GM12878 (cell line): ENCODE data around the gene ADCYAP1. TPM values are rescaled to one million over a fixed set of nuclear protein-coding genes. Genes with fewer than 3 reads are reported as not detected.

Source experiments
- ATAC-seq: fragments of 200-7000 bp; cut with Tn5 transposase; 3 replicates; pipeline ENCODE4 v1.9.1; 2020; ENCODE audit warnings: mild to moderate bottlenecking, moderate library complexity
- BruUV-seq: library from RNA; stranded (reverse); fragments of 400-500 nt; replicated peaks from 2 replicates; lab custom pipeline; 2021; lab: Mats Ljungman, UMichigan
- CTCF ChIA-PET: fragments of 300-600 bp; sonication (Branson Sonifier 250); formaldehyde crosslinking; extraction: SDS; loops from one replicate; lab custom pipeline; 2021; ENCODE audit warnings: inconsistent platforms; lab: Yijun Ruan, JAX
- POLR2A ChIA-PET: fragments of 350-600 bp; formaldehyde crosslinking; extraction: SDS; loops from one replicate; lab custom pipeline; 2021; ENCODE audit warnings: inconsistent platforms; lab: Charles Lee
- RAD21 ChIA-PET: fragments of 300-600 bp; sonication (Branson Sonifier 250); formaldehyde crosslinking; loops from one replicate; lab custom pipeline; 2023; ENCODE audit warnings: antibody characterized with exemption; ENCODE audit not compliant: unreplicated experiment; lab: Charles Lee
- SMC1A ChIA-PET: fragments of 300-600 bp; sonication (Branson Sonifier 250); formaldehyde crosslinking; loops from one replicate; lab custom pipeline; 2023; ENCODE audit not compliant: unreplicated experiment, uncharacterized antibody; lab: Charles Lee
- DNase-seq: peaks from one replicate; pipeline ENCODE4 v3.0.0-alpha.2; 2011; ENCODE audit warnings: low read depth, low spot score
- FAIRE-seq: peaks from 3 replicates; lab custom pipeline; 2011; peaks lifted over from hg19 to GRCh38; lab: Jason Lieb, UNC
- H2AFZ ChIP-seq: 2 replicates; pipeline ENCODE4 v1.6.0; 2011; ENCODE audit warnings: low read depth, low read length, control low read depth; ENCODE audit not compliant: control insufficient read depth
- H3K27ac ChIP-seq: 2 replicates; pipeline ENCODE4 v1.5.1; 2011; ENCODE audit warnings: control low read depth; ENCODE audit not compliant: control insufficient read depth, insufficient read depth
- H3K27me3 ChIP-seq, 2 experiments: replicated peaks in 1 of 2; 2 replicates each; pipeline versions ENCODE4 v1.6.0 to v1.6.1; 2011; ENCODE audit warnings: low read length in 1 of 2; ENCODE audit not compliant: control insufficient read depth in 2 of 2, insufficient read depth in 2 of 2
- H3K36me3 ChIP-seq, 2 experiments: 2 replicates each; pipeline ENCODE4 v1.5.1; 2011; ENCODE audit warnings: low read length in 1 of 2; ENCODE audit not compliant: control insufficient read depth in 2 of 2, insufficient read depth in 2 of 2
- H3K4me1 ChIP-seq: 2 replicates; pipeline ENCODE4 v1.6.1; 2011; ENCODE audit warnings: mild to moderate bottlenecking, low read length, moderate library complexity, mixed read lengths; ENCODE audit not compliant: control insufficient read depth, insufficient read depth
- H3K4me2 ChIP-seq: 2 replicates; pipeline ENCODE4 v1.6.0; 2011; ENCODE audit warnings: control low read depth; ENCODE audit not compliant: control insufficient read depth, insufficient read depth
- H3K4me3 ChIP-seq: fragments of 200-600 bp; sonication (generic); 2 replicates; pipeline ENCODE4 v1.5.1; 2016
- H3K79me2 ChIP-seq: 2 replicates; pipeline ENCODE4 v1.6.0; 2011; ENCODE audit warnings: low read length; ENCODE audit not compliant: control insufficient read depth, insufficient read depth
- H3K9ac ChIP-seq: 2 replicates; pipeline ENCODE4 v1.8.0; 2011; ENCODE audit warnings: low read length, control low read depth, mixed read lengths; ENCODE audit not compliant: control insufficient read depth, insufficient read depth
- H3K9me3 ChIP-seq: replicated peaks from 3 replicates; pipeline ENCODE4 v1.5.1; 2011; ENCODE audit warnings: mild to moderate bottlenecking, low read length; ENCODE audit not compliant: control insufficient read depth, insufficient read depth
- H4K20me1 ChIP-seq: 2 replicates; pipeline ENCODE4 v1.6.0; 2011; ENCODE audit not compliant: control insufficient read depth, insufficient read depth
- ATF2 ChIP-seq: IDR thresholded peaks from 2 replicates; pipeline ENCODE4 v1.6.1; 2012; ENCODE audit warnings: low read length, inconsistent platforms
- CEBPB ChIP-seq, 2 experiments: fragments of 150-350 bp in 1 of 2; IDR thresholded peaks; 2 replicates each; pipeline ENCODE4 v1.6.1; 2012 to 2014; ENCODE audit warnings: low read depth in 2 of 2, low read length in 2 of 2, borderline replicate concordance in 1 of 2, inconsistent platforms in 1 of 2
- CEBPZ ChIP-seq: fragments of 150-350 bp; IDR thresholded peaks from 2 replicates; pipeline ENCODE4 v1.6.1; 2016; ENCODE audit warnings: low read depth, low read length
- E4F1 ChIP-seq: fragments of 450-650 bp; IDR thresholded peaks from 2 replicates; pipeline ENCODE4 v1.6.1; 2018; ENCODE audit warnings: borderline replicate concordance, mild to moderate bottlenecking; ENCODE audit not compliant: partially characterized antibody
- FOS ChIP-seq: IDR thresholded peaks from 3 replicates; pipeline ENCODE4 v1.6.1; 2011; ENCODE audit warnings: borderline replicate concordance; ENCODE audit not compliant: insufficient read length; ENCODE audit errors: extremely low read depth
- HDAC6 ChIP-seq: fragments of 200-600 bp; sonication (generic); IDR thresholded peaks from one replicate; pipeline ENCODE4 v1.8.0; 2017; ENCODE audit warnings: antibody characterized with exemption; ENCODE audit not compliant: unreplicated experiment
- IRF3 ChIP-seq: fragments of 450-650 bp; IDR thresholded peaks from 2 replicates; pipeline ENCODE4 v1.6.1; 2014; ENCODE audit warnings: mild to moderate bottlenecking
- NFIC ChIP-seq: IDR thresholded peaks from 2 replicates; pipeline ENCODE4 v1.6.1; 2012; ENCODE audit warnings: low read depth, mild to moderate bottlenecking, inconsistent platforms, low read length, moderate library complexity
- NFXL1 ChIP-seq: fragments of 450-650 bp; IDR thresholded peaks from 2 replicates; pipeline ENCODE4 v1.6.1; 2017; ENCODE audit warnings: antibody characterized with exemption, mild to moderate bottlenecking, borderline replicate concordance
- SMARCA5 ChIP-seq: fragments of 450-650 bp; IDR thresholded peaks from 2 replicates; pipeline ENCODE4 v1.6.1; 2017; ENCODE audit warnings: mild to moderate bottlenecking
- WGBS: methylation state at CpG from one replicate; pipeline ENCODE4 v1.1.6; 2016; ENCODE audit warnings: low lambda C conversion rate; ENCODE audit not compliant: insufficient replicate concordance, insufficient coverage; ENCODE audit errors: missing lambda C conversion rate; 5-methylcytosine and 5-hydroxymethylcytosine counted together
- in situ Hi-C: fragments of 300-500 bp; cut with MboI; formaldehyde crosslinking; loops from 9 replicates; pipeline ENCODE4 v1.14.3; 2018; ENCODE audit warnings: mixed read lengths
- intact Hi-C: fragments of 100-400 bp; cut with micrococcal nuclease; formaldehyde crosslinking; loops from one replicate; pipeline ENCODE4 v1.14.2; 2022; ENCODE audit not compliant: unreplicated experiment
- polyA plus RNA-seq, 11 experiments: library from polyadenylated mRNA; depleted of rRNA in 4 of 11; unstranded in 6 of 11; stranded (reverse) in 5 of 11; fragments of >200 nt; fragmentation: Nextera tagmentation in 4 of 11; fragmentation: Illumina TruSeq in 1 of 11; extraction: Ambion mirVana in 4 of 11; extraction: Trizol in 1 of 11; gene quantifications; 1 replicate in 1 of 11; 2 replicates in 10 of 11; pipeline versions ENCODE4 v1.2.1 to v1.2.3, GENCODE V29; 2011 to 2016; ENCODE audit warnings: inconsistent platforms in 2 of 11, missing spikeins in 2 of 11, low read depth in 1 of 11
- total RNA-seq, 4 experiments: library from RNA; depleted of rRNA in 3 of 4; stranded (reverse); fragments of >200 nt in 3 of 4; fragmentation: Illumina TruSeq in 1 of 4; extraction: Trizol in 1 of 4; gene quantifications; 2 replicates each; pipeline versions ENCODE4 v1.2.1 to v1.2.3, GENCODE V29; 2013 to 2021

ADCYAP1 gene
- total and polyA plus RNA-seq, 10 of the 15 experiments (the other 5 are each of a cell fraction or from before 2014, with no cell fraction given), result 0.02 TPM; not detected in 9

- intact Hi-C loops, result no loop called here
- ChIA-PET POLR2A (interaction anchor here (0.7 kb wide), 1 partner anchor 478 kb away, joined by 4 read pairs; no protein-coding TSS in a partner anchor), SMC1A (no interaction called here), RAD21 (no interaction called here), CTCF (interaction anchor here (1.7 kb wide), 1 partner anchor 69 kb away, joined by 5 read pairs; no protein-coding TSS in a partner anchor)
- DNase-seq, result no peak
- H3K27me3 ChIP-seq, result no peaks in the 10 kb centered on the region
- H3K4me3 ChIP-seq, result no peak overlapping the region
- no peak overlapping the region for H3K27ac ChIP-seq
- no TSS peak for BruUV-seq
- no peak for FAIRE-seq
- H3K9me3 ChIP-seq, result no peaks in the 10 kb centered on the region
- in situ Hi-C loops, result no loop called here
- TF ChIP-seq FOS, result no peak
- no peak for TF ChIP-seq ATF2
- TF ChIP-seq SMARCA5, result no peak
- TF ChIP-seq CEBPZ, result no peak
- no peak for TF ChIP-seq NFIC
- TF ChIP-seq NFXL1, result no peak
- no peak for TF ChIP-seq HDAC6
- TF ChIP-seq E4F1, result no peak
- no peak for TF ChIP-seq IRF3
- TF ChIP-seq CEBPB (IDR thresholded peaks at IDR 0.05; ENCODE audit: borderline replicate concordance in 1 of 2, low read depth in 2 of 2, low read length in 2 of 2), result no peak
- no peaks in the 10 kb centered on the region for H3K4me1 ChIP-seq
- no peak overlapping the region for H3K4me2 ChIP-seq
- no peak overlapping the region for H2AFZ ChIP-seq
- H3K36me3 ChIP-seq, result no peaks in the 10 kb centered on the region
- no peak overlapping the region for H3K9ac ChIP-seq
- no peak for ATAC-seq
- H4K20me1 ChIP-seq, result no peaks in the 10 kb centered on the region
- no peaks in the 10 kb centered on the region for H3K79me2 ChIP-seq
- 13% methylated on average over 4 of the region's 4 CpGs for WGBS
Measured at GRCh38 chr18:892316-892715, 12.4 kb upstream of the ADCYAP1 start.
